HEK293 (cell line): Measurements from ENCODE around the gene RYR2.

Source experiments
- CTCF ChIA-PET: fragments of 350-600 bp; formaldehyde crosslinking; extraction: SDS; loops from one replicate; lab custom pipeline; 2021; ENCODE audit warnings: antibody characterized with exemption; lab: Yijun Ruan, JAX
- POLR2A ChIA-PET: fragments of 300-600 bp; formaldehyde crosslinking; extraction: SDS; loops from one replicate; lab custom pipeline; 2020; ENCODE audit warnings: antibody characterized with exemption, inconsistent platforms; lab: Yijun Ruan, JAX
- H3K27ac ChIP-seq: fragments of 200-500 bp; sonication (Bioruptor generic); 2 replicates; pipeline ENCODE4 v1.5.1; 2014; ENCODE audit warnings: low read depth, low read length, control low read depth, inconsistent platforms; ENCODE audit errors: extremely low read depth
- H3K36me3 ChIP-seq, 2 experiments: fragments of 200-500 bp in 1 of 2; sonication (Bioruptor generic) in 1 of 2; 1 replicate in 1 of 2; 2 replicates in 1 of 2; pipeline ENCODE4 v1.5.1; 2014 to 2017; ENCODE audit warnings: inconsistent platforms in 2 of 2, low read length in 2 of 2; ENCODE audit not compliant: control insufficient read depth in 2 of 2, insufficient read depth in 1 of 2
- H3K4me1 ChIP-seq: fragments of 200-500 bp; sonication (Bioruptor generic); 2 replicates; pipeline ENCODE4 v1.5.1; 2014; ENCODE audit warnings: mild to moderate bottlenecking, low read length, inconsistent platforms; ENCODE audit not compliant: control insufficient read depth, insufficient read depth
- H3K4me3 ChIP-seq: 2 replicates; pipeline ENCODE4 v1.5.1; 2011; ENCODE audit warnings: low read depth, mild to moderate bottlenecking, control low read depth, low read length, moderate library complexity
- H3K9me3 ChIP-seq: fragments of 200-500 bp; sonication (Bioruptor generic); 2 replicates; pipeline ENCODE4 v1.5.1; 2014; ENCODE audit warnings: low read depth, low read length, inconsistent platforms; ENCODE audit not compliant: control insufficient read depth, insufficient read depth
- BCL11A ChIP-seq: fragments of 450-650 bp; formaldehyde crosslinking; IDR thresholded peaks from 2 replicates; pipeline ENCODE4 v1.5.1; 2016; ENCODE audit warnings: low read depth, missing biosample characterization, missing genetic modification characterization
- GLI2 ChIP-seq: fragments of 450-650 bp; formaldehyde crosslinking; IDR thresholded peaks from 2 replicates; pipeline ENCODE4; 2017; ENCODE audit warnings: missing biosample characterization, missing genetic modification characterization, low read depth, borderline replicate concordance
- HOXA7 ChIP-seq: sonication (generic); formaldehyde crosslinking; IDR thresholded peaks from 2 replicates; pipeline ENCODE4 v1.8.1; 2022; ENCODE audit warnings: missing genetic modification reagents, borderline replicate concordance
- KLF7 ChIP-seq: fragments of 450-650 bp; formaldehyde crosslinking; IDR thresholded peaks from 2 replicates; pipeline ENCODE4 v1.5.1; 2016; ENCODE audit warnings: missing biosample characterization, missing genetic modification characterization, borderline replicate concordance
- KLF8 ChIP-seq: fragments of 450-650 bp; formaldehyde crosslinking; IDR thresholded peaks from 2 replicates; pipeline ENCODE4 v1.5.1; 2016; ENCODE audit warnings: missing biosample characterization, missing genetic modification characterization
- MZF1 ChIP-seq: fragments of 450-650 bp; formaldehyde crosslinking; IDR thresholded peaks from 2 replicates; pipeline ENCODE4 v1.5.1; 2017; ENCODE audit warnings: missing biosample characterization, missing genetic modification characterization, borderline replicate concordance
- REPIN1 ChIP-seq: fragments of 450-650 bp; formaldehyde crosslinking; IDR thresholded peaks from 2 replicates; pipeline ENCODE4 v1.5.1; 2017; ENCODE audit warnings: missing biosample characterization, missing genetic modification characterization, low read depth
- SETDB1 ChIP-seq: IDR thresholded peaks from one replicate; pipeline ENCODE4 v1.6.1; 2017; ENCODE audit warnings: mild to moderate bottlenecking, low read length, moderate library complexity, mixed read lengths; ENCODE audit not compliant: insufficient read length
- SP3 ChIP-seq: fragments of 450-650 bp; formaldehyde crosslinking; IDR thresholded peaks from 2 replicates; pipeline ENCODE4 v1.5.1; 2016; ENCODE audit warnings: missing biosample characterization, missing genetic modification characterization
- SP7 ChIP-seq: fragments of 450-650 bp; formaldehyde crosslinking; IDR thresholded peaks from 2 replicates; pipeline ENCODE4 v1.5.1; 2016; ENCODE audit warnings: missing biosample characterization, missing genetic modification characterization
- ZBTB1 ChIP-seq: fragments of 450-650 bp; formaldehyde crosslinking; IDR thresholded peaks from 2 replicates; pipeline ENCODE4 v1.5.1; 2016; ENCODE audit warnings: missing biosample characterization, missing genetic modification characterization
- ZBTB7A ChIP-seq: fragments of 450-650 bp; formaldehyde crosslinking; IDR thresholded peaks from 2 replicates; pipeline ENCODE4 v1.5.1; 2016; ENCODE audit warnings: low read depth, missing biosample characterization, missing genetic modification characterization
- ZBTB8A ChIP-seq: fragments of 450-650 bp; formaldehyde crosslinking; IDR thresholded peaks from 2 replicates; pipeline ENCODE4 v1.5.1; 2016; ENCODE audit warnings: missing biosample characterization, missing genetic modification characterization
- ZEB2 ChIP-seq: fragments of 450-650 bp; formaldehyde crosslinking; IDR thresholded peaks from 2 replicates; pipeline ENCODE4 v1.5.1; 2016; ENCODE audit warnings: missing biosample characterization, missing genetic modification characterization
- ZNF132 ChIP-seq: fragments of 450-650 bp; formaldehyde crosslinking; IDR thresholded peaks from 2 replicates; pipeline ENCODE4 v1.5.1; 2017; ENCODE audit warnings: missing biosample characterization, missing genetic modification characterization, borderline replicate concordance
- ZNF140 ChIP-seq: fragments of 450-650 bp; formaldehyde crosslinking; IDR thresholded peaks from 2 replicates; pipeline ENCODE4 v1.5.1; 2016; ENCODE audit warnings: missing biosample characterization, missing genetic modification characterization
- ZNF157 ChIP-seq: fragments of 450-650 bp; formaldehyde crosslinking; IDR thresholded peaks from 2 replicates; pipeline ENCODE4 v1.5.1; 2016; ENCODE audit warnings: missing biosample characterization, missing genetic modification characterization
- ZNF174 ChIP-seq: fragments of 450-650 bp; formaldehyde crosslinking; IDR thresholded peaks from 2 replicates; pipeline ENCODE4 v1.5.0; 2017; ENCODE audit warnings: missing biosample characterization, mild to moderate bottlenecking, missing genetic modification characterization
- ZNF23 ChIP-seq: fragments of 450-650 bp; formaldehyde crosslinking; IDR thresholded peaks from 2 replicates; pipeline ENCODE4 v1.5.1; 2016; ENCODE audit warnings: missing biosample characterization, missing genetic modification characterization, borderline replicate concordance
- ZNF292 ChIP-seq: fragments of 450-650 bp; formaldehyde crosslinking; IDR thresholded peaks from 2 replicates; pipeline ENCODE4 v1.5.1; 2016; ENCODE audit warnings: low read depth, missing biosample characterization, missing genetic modification characterization, borderline replicate concordance
- ZNF311 ChIP-seq: fragments of 450-650 bp; formaldehyde crosslinking; IDR thresholded peaks from 2 replicates; pipeline ENCODE4 v1.5.1; 2017; ENCODE audit warnings: missing biosample characterization, missing genetic modification characterization, borderline replicate concordance
- ZNF391 ChIP-seq: fragments of 450-650 bp; formaldehyde crosslinking; IDR thresholded peaks from 2 replicates; pipeline ENCODE4 v1.5.1; 2016; ENCODE audit warnings: low read depth, missing biosample characterization, missing genetic modification characterization, borderline replicate concordance
- ZNF423 ChIP-seq: fragments of 450-650 bp; formaldehyde crosslinking; IDR thresholded peaks from 2 replicates; pipeline ENCODE4 v1.5.1; 2016; ENCODE audit warnings: missing biosample characterization, missing genetic modification characterization
- ZNF433 ChIP-seq: fragments of 450-650 bp; formaldehyde crosslinking; IDR thresholded peaks from 2 replicates; pipeline ENCODE4 v1.5.1; 2016; ENCODE audit warnings: missing biosample characterization, missing genetic modification characterization, low read depth
- ZNF514 ChIP-seq: fragments of 450-650 bp; formaldehyde crosslinking; IDR thresholded peaks from 2 replicates; pipeline ENCODE4 v1.5.1; 2016; ENCODE audit warnings: missing biosample characterization, missing genetic modification characterization
- ZSCAN23 ChIP-seq: fragments of 450-650 bp; formaldehyde crosslinking; IDR thresholded peaks from 2 replicates; pipeline ENCODE4 v1.5.1; 2016; ENCODE audit warnings: missing biosample characterization, missing genetic modification characterization
- TF ChIP-seq, protein P1 (sequence below): fragments of 450-650 bp; formaldehyde crosslinking; IDR thresholded peaks from 2 replicates; pipeline ENCODE4 v1.5.1; 2016; ENCODE audit warnings: missing biosample characterization, missing genetic modification characterization
- TF ChIP-seq, protein P2 (sequence below): fragments of 450-650 bp; formaldehyde crosslinking; IDR thresholded peaks from 2 replicates; pipeline ENCODE4 v1.5.1; 2016; ENCODE audit warnings: missing biosample characterization, missing genetic modification characterization
- TF ChIP-seq, protein P3 (sequence below): fragments of 450-650 bp; formaldehyde crosslinking; IDR thresholded peaks from 2 replicates; pipeline ENCODE4 v1.5.1; 2016; ENCODE audit warnings: missing biosample characterization, missing genetic modification characterization
- TF ChIP-seq, protein P4 (sequence below): fragments of 450-650 bp; formaldehyde crosslinking; optimal IDR thresholded peaks from 2 replicates; pipeline ENCODE3; 2016; ENCODE audit warnings: missing biosample characterization, mild to moderate bottlenecking, missing genetic modification characterization
- TF ChIP-seq, protein P5 (sequence below): fragments of 450-650 bp; formaldehyde crosslinking; IDR thresholded peaks from 2 replicates; pipeline ENCODE4 v1.5.1; 2016; ENCODE audit warnings: missing biosample characterization, missing genetic modification characterization

Gene RYR2

DNA sequence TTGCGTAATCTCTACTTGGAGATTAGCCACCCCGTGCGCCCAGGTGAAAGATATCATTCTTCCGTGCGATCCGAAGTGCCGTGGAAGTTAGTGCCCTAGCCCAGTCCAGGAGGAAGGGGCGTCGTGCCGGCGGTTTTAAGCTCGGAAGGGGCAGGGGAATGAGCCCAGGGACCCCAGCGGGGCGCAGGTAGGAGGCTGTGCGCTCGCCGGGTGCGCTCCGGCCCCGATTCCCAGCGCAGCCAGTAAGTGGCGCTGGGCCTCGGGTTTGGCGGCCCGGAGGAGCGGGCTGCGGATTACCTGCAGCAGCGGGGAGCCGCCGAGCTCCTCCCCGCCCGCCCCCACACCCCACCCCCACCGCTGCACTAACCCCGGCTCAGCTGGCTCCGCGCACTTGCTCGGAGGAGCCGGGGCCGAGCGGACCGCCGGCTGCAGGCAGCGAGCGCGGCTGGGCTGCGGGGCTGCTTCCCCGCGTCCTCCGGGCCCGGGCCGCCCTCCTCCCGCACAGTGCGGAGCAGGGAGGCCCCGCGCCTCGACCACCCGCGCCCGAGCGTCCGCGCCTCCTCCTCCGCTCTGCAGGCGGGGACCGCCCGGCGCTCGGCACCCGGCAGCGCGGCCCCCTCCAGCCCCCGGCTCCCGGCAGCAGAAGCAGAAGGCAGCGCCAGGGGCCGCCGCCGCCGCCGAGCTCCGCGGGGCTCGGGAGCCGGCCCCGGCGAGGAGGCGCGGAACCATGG lies at the start of gene RYR2:
TSS of gene RYR2 (plus strand) at position 390 of the 731 bp plus-strand sequence. CDS start at position 728, 338 bp downstream.
- CTCF ChIA-PET = interaction anchor here (0.6 to 5.6 kb wide), 26 partner anchors 8 to 763 kb away, joined by 3 to 46 read pairs (median 4); no protein-coding TSS in a partner anchor
- Histone ChIP-seq H3K27ac (peak within 1 kb of the TSS; percentile 74; the same call in 1 of the 2 replicates), H3K4me3 (peak within 1 kb of the TSS; percentile 69), H3K4me1 (peaks cover 28% of the 10 kb centered on the region), H3K9me3 (no peaks in the 10 kb centered on the region), H3K36me3 (no peaks in the 10 kb centered on the region)
- POLR2A ChIA-PET = interaction anchor here (0.5 to 3.2 kb wide), 30 partner anchors 9 to 438 kb away, joined by 3 to 28 read pairs (median 3); partner anchors contain the start of genes HEATR1 and MTR
- TF ChIP-seq SP3 = peak; percentile 58
- TF ChIP-seq ZNF433 (tag by site-specific recombination) = no peak
- no peak for TF ChIP-seq HOXA7 (CRISPR knock-in tag)
- no peak for TF ChIP-seq ZSCAN23
- peak; percentile 37; the same call in 1 of the 2 replicates for TF ChIP-seq REPIN1 (tag by site-specific recombination)
- TF ChIP-seq, protein P1, sequence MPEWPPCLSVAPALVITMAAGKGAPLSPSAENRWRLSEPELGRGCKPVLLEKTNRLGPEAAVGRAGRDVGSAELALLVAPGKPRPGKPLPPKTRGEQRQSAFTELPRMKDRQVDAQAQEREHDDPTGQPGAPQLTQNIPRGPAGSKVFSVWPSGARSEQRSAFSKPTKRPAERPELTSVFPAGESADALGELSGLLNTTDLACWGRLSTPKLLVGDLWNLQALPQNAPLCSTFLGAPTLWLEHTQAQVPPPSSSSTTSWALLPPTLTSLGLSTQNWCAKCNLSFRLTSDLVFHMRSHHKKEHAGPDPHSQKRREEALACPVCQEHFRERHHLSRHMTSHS (tag by site-specific recombination) = no peak
- no peak for TF ChIP-seq GLI2 (tag by site-specific recombination)
- TF ChIP-seq KLF8 (tag by site-specific recombination) = no peak
- no peak for TF ChIP-seq KLF7 (tag by site-specific recombination)
- TF ChIP-seq ZBTB8A (tag by site-specific recombination) = peak; percentile 70
- TF ChIP-seq ZBTB1 (tag by site-specific recombination) = no peak
- no peak for TF ChIP-seq ZNF157 (tag by site-specific recombination)
- TF ChIP-seq ZNF423 (tag by site-specific recombination) = no peak
- no peak for TF ChIP-seq ZNF292 (tag by site-specific recombination)
- TF ChIP-seq ZNF23 (tag by site-specific recombination) = no peak
- TF ChIP-seq, protein P2, sequence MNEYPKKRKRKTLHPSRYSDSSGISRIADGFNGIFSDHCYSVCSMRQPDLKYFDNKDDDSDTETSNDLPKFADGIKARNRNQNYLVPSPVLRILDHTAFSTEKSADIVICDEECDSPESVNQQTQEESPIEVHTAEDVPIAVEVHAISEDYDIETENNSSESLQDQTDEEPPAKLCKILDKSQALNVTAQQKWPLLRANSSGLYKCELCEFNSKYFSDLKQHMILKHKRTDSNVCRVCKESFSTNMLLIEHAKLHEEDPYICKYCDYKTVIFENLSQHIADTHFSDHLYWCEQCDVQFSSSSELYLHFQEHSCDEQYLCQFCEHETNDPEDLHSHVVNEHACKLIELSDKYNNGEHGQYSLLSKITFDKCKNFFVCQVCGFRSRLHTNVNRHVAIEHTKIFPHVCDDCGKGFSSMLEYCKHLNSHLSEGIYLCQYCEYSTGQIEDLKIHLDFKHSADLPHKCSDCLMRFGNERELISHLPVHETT (tag by site-specific recombination) = 0 out of 2 replicates have a peak, but pooled peaks have one; percentile 50
- TF ChIP-seq ZEB2 (tag by site-specific recombination) = peak; percentile 98
- peak; percentile 35; the same call in 1 of the 2 replicates for TF ChIP-seq BCL11A (tag by site-specific recombination)
- no peak for TF ChIP-seq ZNF514 (tag by site-specific recombination)
- TF ChIP-seq, protein P3, sequence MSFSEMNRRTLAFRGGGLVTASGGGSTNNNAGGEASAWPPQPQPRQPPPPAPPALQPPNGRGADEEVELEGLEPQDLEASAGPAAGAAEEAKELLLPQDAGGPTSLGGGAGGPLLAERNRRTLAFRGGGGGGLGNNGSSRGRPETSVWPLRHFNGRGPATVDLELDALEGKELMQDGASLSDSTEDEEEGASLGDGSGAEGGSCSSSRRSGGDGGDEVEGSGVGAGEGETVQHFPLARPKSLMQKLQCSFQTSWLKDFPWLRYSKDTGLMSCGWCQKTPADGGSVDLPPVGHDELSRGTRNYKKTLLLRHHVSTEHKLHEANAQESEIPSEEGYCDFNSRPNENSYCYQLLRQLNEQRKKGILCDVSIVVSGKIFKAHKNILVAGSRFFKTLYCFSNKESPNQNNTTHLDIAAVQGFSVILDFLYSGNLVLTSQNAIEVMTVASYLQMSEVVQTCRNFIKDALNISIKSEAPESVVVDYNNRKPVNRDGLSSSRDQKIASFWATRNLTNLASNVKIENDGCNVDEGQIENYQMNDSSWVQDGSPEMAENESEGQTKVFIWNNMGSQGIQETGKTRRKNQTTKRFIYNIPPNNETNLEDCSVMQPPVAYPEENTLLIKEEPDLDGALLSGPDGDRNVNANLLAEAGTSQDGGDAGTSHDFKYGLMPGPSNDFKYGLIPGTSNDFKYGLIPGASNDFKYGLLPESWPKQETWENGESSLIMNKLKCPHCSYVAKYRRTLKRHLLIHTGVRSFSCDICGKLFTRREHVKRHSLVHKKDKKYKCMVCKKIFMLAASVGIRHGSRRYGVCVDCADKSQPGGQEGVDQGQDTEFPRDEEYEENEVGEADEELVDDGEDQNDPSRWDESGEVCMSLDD (tag by site-specific recombination) = peak; percentile 83
- TF ChIP-seq, protein P4, sequence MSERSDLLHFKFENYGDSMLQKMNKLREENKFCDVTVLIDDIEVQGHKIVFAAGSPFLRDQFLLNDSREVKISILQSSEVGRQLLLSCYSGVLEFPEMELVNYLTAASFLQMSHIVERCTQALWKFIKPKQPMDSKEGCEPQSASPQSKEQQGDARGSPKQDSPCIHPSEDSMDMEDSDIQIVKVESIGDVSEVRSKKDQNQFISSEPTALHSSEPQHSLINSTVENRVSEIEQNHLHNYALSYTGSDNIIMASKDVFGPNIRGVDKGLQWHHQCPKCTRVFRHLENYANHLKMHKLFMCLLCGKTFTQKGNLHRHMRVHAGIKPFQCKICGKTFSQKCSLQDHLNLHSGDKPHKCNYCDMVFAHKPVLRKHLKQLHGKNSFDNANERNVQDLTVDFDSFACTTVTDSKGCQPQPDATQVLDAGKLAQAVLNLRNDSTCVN = no peak
- TF ChIP-seq ZNF132 = no peak
- peak; percentile 36; the same call in 1 of the 2 replicates for TF ChIP-seq ZNF391 (tag by site-specific recombination)
- peak; percentile 78 for TF ChIP-seq SP7 (tag by site-specific recombination)
- TF ChIP-seq MZF1 (tag by site-specific recombination) = no peak
- peak; percentile 91 for TF ChIP-seq ZBTB7A
- TF ChIP-seq ZNF311 (tag by site-specific recombination) = no peak
- no peak for TF ChIP-seq SETDB1
- TF ChIP-seq, protein P5, sequence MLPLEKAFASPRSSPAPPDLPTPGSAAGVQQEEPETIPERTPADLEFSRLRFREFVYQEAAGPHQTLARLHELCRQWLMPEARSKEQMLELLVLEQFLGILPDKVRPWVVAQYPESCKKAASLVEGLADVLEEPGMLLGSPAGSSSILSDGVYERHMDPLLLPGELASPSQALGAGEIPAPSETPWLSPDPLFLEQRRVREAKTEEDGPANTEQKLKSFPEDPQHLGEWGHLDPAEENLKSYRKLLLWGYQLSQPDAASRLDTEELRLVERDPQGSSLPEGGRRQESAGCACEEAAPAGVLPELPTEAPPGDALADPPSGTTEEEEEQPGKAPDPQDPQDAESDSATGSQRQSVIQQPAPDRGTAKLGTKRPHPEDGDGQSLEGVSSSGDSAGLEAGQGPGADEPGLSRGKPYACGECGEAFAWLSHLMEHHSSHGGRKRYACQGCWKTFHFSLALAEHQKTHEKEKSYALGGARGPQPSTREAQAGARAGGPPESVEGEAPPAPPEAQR = no peak
- no peak for TF ChIP-seq ZNF174 (tag by site-specific recombination)
- no peak for TF ChIP-seq ZNF140
